Right atrium auricular region (tissue), 2 donors: ENCODE results near the gene POC5. TPM values are rescaled to one million over a fixed set of nuclear protein-coding genes. Genes with fewer than 3 reads are reported as not detected.

Experiments used
- DNase-seq: peaks from one replicate; pipeline ENCODE4 v3.0.0-alpha.2; 2019; ENCODE audit warnings: low spot score
- H3K27ac ChIP-seq, 2 donors: fragments of 200-600 bp; sonication (generic); 1 replicate in 1 of 2; 2 replicates in 1 of 2; pipeline ENCODE4 v1.5.1; 2016 to 2019
- H3K27me3 ChIP-seq, 2 donors: fragments of 200-600 bp; sonication (generic); one replicate each; pipeline versions ENCODE4 v1.5.1 to v1.6.0; 2017 to 2019
- H3K36me3 ChIP-seq: fragments of 200-600 bp; sonication (generic); one replicate; pipeline ENCODE4 v1.5.1; 2016
- H3K4me1 ChIP-seq, 2 donors: fragments of 200-600 bp; sonication (generic); one replicate each; pipeline versions ENCODE4 v1.5.1 to v1.6.0; 2017 to 2019
- H3K4me3 ChIP-seq, 2 donors: fragments of 200-600 bp; sonication (generic); 1 replicate in 1 of 2; 2 replicates in 1 of 2; pipeline ENCODE4 v1.5.1; 2017 to 2019; ENCODE audit warnings: mild to moderate bottlenecking in 1 of 2, moderate library complexity in 1 of 2
- H3K9me3 ChIP-seq, 2 donors: fragments of 200-600 bp; sonication (generic); one replicate each; pipeline ENCODE4 v1.5.1; 2019
- total RNA-seq, 2 donors: library from RNA; depleted of rRNA; stranded (reverse); fragments of >200 nt; gene quantifications; one replicate each; pipeline ENCODE4 v1.1.0, GENCODE V29; 2016
- TF ChIP-seq, protein P1 (sequence below), 2 donors: fragments of 200-600 bp; sonication (generic); IDR thresholded peaks; one replicate each; pipeline ENCODE4 v1.5.1; 2019; ENCODE audit warnings: antibody characterized with exemption in 2 of 2

Gene POC5, protein sequence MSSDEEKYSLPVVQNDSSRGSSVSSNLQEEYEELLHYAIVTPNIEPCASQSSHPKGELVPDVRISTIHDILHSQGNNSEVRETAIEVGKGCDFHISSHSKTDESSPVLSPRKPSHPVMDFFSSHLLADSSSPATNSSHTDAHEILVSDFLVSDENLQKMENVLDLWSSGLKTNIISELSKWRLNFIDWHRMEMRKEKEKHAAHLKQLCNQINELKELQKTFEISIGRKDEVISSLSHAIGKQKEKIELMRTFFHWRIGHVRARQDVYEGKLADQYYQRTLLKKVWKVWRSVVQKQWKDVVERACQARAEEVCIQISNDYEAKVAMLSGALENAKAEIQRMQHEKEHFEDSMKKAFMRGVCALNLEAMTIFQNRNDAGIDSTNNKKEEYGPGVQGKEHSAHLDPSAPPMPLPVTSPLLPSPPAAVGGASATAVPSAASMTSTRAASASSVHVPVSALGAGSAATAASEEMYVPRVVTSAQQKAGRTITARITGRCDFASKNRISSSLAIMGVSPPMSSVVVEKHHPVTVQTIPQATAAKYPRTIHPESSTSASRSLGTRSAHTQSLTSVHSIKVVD
- 10 to 100 TPM in 1 of 2 donors, 1 to 10 TPM in 1; 2.8 to 12.6 TPM for total RNA-seq

DNA sequence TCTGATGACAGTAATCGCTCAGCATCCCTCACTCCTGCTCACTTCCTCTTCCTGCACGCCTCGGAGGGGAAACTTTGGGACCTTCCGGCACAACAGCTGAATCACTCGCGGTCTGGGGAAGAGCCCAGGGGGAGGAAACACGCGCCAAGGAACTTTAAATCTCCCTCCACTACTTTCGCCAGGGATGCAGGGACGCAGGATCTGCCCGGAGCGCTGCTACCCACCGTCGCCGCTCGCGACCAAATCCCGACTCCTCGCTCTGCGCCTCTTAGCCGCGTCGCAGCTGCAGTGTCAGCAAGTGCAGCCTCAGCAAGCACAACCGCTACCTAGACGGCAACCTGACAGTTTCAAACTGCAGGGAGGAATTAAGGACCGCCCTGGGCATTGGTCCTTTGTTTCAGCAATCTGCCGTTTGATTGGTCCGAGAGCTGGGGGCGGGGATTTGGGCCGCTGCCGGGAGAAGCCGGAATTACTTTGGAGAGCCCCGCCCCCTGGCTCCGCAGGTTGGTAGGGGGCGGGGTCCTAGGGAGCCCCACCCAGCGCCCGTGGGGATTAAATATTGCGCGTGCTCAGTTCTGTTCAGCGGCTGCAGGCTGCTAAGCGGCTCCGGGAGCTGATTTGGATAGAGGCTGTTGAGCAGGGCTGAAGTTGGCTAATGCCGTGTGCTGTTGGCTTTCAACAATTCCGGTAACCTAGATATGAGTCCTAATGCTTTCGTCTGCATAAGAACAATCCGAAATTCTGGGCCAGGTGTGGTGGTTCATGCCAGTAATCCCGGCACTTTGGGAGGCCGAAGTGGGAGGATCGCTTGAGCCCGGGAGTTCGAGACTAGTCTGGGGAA is at the start of gene POC5:
TSS of gene POC5 (minus strand) at position 356 of the 841 bp plus-strand sequence. CDS start 4,500 bp downstream, outside the sequence.
- Histone ChIP-seq H3K36me3 (no peaks in the 10 kb centered on the region), H3K27ac (peak within 1 kb of the TSS; percentile 81 to 86), H3K27me3 (no peaks in the 10 kb centered on the region), H3K4me1 (peaks cover 0 to 15% of the 10 kb centered on the region in 2 donors), H3K9me3 (no peaks in the 10 kb centered on the region), H3K4me3 (peak within 1 kb of the TSS; percentile 69 to 81)
- TF ChIP-seq, protein P1, sequence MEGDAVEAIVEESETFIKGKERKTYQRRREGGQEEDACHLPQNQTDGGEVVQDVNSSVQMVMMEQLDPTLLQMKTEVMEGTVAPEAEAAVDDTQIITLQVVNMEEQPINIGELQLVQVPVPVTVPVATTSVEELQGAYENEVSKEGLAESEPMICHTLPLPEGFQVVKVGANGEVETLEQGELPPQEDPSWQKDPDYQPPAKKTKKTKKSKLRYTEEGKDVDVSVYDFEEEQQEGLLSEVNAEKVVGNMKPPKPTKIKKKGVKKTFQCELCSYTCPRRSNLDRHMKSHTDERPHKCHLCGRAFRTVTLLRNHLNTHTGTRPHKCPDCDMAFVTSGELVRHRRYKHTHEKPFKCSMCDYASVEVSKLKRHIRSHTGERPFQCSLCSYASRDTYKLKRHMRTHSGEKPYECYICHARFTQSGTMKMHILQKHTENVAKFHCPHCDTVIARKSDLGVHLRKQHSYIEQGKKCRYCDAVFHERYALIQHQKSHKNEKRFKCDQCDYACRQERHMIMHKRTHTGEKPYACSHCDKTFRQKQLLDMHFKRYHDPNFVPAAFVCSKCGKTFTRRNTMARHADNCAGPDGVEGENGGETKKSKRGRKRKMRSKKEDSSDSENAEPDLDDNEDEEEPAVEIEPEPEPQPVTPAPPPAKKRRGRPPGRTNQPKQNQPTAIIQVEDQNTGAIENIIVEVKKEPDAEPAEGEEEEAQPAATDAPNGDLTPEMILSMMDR (IDR thresholded peaks at IDR 0.05), result no peak
- DNase-seq, result peak; percentile 98

DNA sequence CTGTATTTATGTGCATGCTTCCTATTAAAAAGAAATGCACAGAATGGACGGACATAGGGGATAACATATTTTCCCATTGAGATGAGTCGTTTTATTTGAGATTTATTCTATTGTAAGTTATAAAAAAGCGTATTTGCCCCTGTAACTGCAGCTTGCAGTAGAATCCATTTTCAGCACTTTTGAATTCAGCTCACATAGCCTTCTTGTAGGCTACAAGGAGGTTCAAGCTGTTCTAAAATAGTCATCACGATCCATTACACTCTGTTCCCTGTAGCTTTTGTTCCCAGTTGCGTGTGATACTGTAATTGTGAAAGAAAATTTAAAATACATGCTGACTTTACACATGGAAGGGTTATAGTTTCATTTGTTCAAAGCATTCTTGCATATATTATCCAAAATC is 40.9 kb upstream of the POC5 start:
- Histone ChIP-seq H3K4me1 (no peaks in the 10 kb centered on the region), H3K27ac (no peak overlapping the region), H3K27me3 (no peaks in the 10 kb centered on the region), H3K36me3 (no peaks in the 10 kb centered on the region), H3K9me3 (no peaks in the 10 kb centered on the region), H3K4me3 (no peak overlapping the region)
- no peak for DNase-seq
- TF ChIP-seq, protein P1 (IDR thresholded peaks at IDR 0.05), result no peak

DNA sequence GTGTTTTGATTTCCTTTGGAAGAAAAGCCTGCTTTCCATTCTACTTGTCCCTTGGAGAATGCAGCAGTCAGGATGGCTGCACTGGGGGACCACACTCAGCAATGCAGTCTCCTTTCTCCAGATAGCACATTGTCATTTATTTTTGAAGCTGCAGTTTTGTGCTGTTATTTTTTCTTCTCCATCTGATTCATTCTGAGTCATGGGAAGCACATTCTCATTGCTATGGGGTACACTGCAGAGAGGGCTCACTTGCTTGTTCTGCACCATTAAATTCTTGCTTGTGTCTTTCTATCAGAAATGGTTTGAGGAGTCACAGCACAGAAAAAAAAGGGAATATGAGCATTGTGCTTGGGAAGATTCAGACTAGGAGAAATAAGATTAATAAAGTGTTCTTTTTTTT is 39.7 kb upstream of the POC5 start:
- TF ChIP-seq, protein P1 (IDR thresholded peaks at IDR 0.05), result no peak
- no peak for DNase-seq
- Histone ChIP-seq H3K27me3 (no peaks in the 10 kb centered on the region), H3K9me3 (no peaks in the 10 kb centered on the region), H3K36me3 (no peaks in the 10 kb centered on the region), H3K27ac (no peak overlapping the region), H3K4me3 (no peak overlapping the region), H3K4me1 (no peaks in the 10 kb centered on the region)

DNA sequence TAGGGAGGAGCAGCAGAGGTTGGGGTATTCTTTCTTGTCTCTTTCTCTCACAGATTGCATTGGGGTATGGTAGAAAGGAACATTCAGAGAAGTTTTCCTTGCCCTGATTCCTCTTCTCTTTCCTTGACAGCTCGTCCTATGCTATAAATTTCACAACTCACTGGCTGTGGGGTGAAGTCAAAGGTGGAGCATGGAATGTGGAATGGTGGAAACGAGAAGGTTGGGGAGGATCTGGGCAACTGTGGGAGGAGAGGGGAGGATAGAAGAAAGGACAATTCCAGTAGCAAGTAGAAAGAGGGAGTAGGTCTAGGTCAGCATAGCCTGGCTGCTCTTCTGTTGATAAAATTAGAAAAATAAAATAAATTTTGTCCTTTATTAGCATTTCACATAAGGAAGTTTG is 39.0 kb upstream of the POC5 start:
- Histone ChIP-seq H3K9me3 (no peaks in the 10 kb centered on the region), H3K36me3 (no peaks in the 10 kb centered on the region), H3K27ac (no peak overlapping the region), H3K27me3 (no peaks in the 10 kb centered on the region), H3K4me1 (no peaks in the 10 kb centered on the region), H3K4me3 (no peak overlapping the region)
- TF ChIP-seq, protein P1 (IDR thresholded peaks at IDR 0.05), result no peak
- DNase-seq, result no peak

DNA sequence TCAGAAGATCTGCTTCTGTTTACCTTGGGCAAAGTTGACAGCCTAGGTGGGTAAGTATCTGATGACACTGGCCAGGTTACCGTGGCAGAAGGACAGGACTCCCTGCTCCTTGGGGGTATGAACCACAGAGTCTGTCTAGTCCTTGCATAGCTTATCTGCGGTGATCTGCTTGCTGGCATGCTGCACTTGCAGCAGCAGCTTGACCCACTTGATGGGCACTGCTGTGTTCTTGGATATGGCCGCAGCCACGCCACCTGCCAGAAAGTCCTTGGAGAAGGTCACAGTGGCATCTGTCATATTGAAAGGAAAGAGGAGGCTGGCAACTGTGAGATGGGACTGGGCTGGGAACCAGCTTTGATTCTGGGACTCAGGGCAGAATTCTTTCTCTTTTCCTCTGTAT is 35.9 kb upstream of the POC5 start:
- H3K27ac ChIP-seq, result no peak overlapping the region
- H3K36me3 ChIP-seq, result no peaks in the 10 kb centered on the region
- no peaks in the 10 kb centered on the region for H3K27me3 ChIP-seq
- no peak overlapping the region for H3K4me3 ChIP-seq
- H3K9me3 ChIP-seq, result no peaks in the 10 kb centered on the region
- no peak for DNase-seq
- no peaks in the 10 kb centered on the region for H3K4me1 ChIP-seq
- TF ChIP-seq, protein P1 (IDR thresholded peaks at IDR 0.05), result no peak
